Testis (tissue), 2 donors: Measurements from ENCODE around the gene MACROD2.

Experiments
- POLR2A ChIP-seq: fragments of 450-650 bp; IDR thresholded peaks from one replicate; pipeline ENCODE4 v1.6.1; 2017; ENCODE audit warnings: antibody characterized with exemption, mild to moderate bottlenecking, moderate library complexity
- TF ChIP-seq, protein P1 (sequence below), 3 experiments: fragments of 450-650 bp in 2 of 3; fragments of 200-600 bp in 1 of 3; sonication (generic) in 1 of 3; IDR thresholded peaks; one replicate each; pipeline ENCODE4 v1.5.1; 2016 to 2019; ENCODE audit warnings: antibody characterized with exemption in 3 of 3, mild to moderate bottlenecking in 2 of 3, moderate library complexity in 1 of 3

DNA sequence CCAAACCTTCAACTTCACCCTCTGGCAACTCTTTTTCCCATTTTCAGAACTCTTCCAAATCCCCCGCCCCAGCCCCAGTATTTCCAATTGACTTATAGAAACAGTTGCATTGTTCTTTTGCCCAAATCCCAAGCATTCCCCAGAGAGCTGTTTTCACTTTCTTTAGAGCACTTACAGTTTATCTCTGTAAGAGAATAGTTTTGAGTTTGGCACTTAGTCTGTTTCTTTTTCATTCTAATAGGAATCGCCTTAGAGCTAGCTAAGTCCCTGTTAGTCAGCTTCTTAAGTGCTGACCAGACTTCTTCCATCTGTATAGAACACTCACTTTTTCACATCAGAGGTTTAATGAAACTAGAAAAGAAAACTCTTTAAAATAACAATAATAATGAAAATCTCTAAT is 716.3 kb downstream of the MACROD2 start:
- no peak for TF ChIP-seq POLR2A
- TF ChIP-seq, protein P1, sequence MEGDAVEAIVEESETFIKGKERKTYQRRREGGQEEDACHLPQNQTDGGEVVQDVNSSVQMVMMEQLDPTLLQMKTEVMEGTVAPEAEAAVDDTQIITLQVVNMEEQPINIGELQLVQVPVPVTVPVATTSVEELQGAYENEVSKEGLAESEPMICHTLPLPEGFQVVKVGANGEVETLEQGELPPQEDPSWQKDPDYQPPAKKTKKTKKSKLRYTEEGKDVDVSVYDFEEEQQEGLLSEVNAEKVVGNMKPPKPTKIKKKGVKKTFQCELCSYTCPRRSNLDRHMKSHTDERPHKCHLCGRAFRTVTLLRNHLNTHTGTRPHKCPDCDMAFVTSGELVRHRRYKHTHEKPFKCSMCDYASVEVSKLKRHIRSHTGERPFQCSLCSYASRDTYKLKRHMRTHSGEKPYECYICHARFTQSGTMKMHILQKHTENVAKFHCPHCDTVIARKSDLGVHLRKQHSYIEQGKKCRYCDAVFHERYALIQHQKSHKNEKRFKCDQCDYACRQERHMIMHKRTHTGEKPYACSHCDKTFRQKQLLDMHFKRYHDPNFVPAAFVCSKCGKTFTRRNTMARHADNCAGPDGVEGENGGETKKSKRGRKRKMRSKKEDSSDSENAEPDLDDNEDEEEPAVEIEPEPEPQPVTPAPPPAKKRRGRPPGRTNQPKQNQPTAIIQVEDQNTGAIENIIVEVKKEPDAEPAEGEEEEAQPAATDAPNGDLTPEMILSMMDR (IDR thresholded peaks at IDR 0.05): no peak
